GM18519 (cell line): ENCODE data around the gene OTOS.

Source experiments
- ATAC-seq: cut with Tn5 transposase; IDR thresholded peaks from one replicate; pipeline ENCODE4 v1.9.1; 2021; ENCODE audit warnings: mild to moderate bottlenecking, moderate library complexity; ENCODE audit not compliant: unreplicated experiment, low FRiP score

Gene OTOS

GRCh38 chr2:240138254-240138984 is 2.0 kb downstream of the OTOS start:
- no peak for ATAC-seq

- ATAC-seq, result no peak
These were observed 2.7 kb downstream of the OTOS start for GRCh38 chr2:240137596-240138253.

- no peak for ATAC-seq
These were observed 3.7 kb downstream of the OTOS start for GRCh38 chr2:240136671-240137292.

- peak; percentile 73 for ATAC-seq
These were observed 4.3 kb downstream of the OTOS start, which contains the start of gene COPS9 for GRCh38 chr2:240136013-240136670. Gene COPS9 (minus strand): TSS chr2:240136305. CDS start chr2:240136284, 21 bp downstream.

- no peak for ATAC-seq
These were observed 4.8 kb downstream of the OTOS start for GRCh38 chr2:240135706-240136012.

- no peak for ATAC-seq
These were observed 5.4 kb downstream of the OTOS start for GRCh38 chr2:240134956-240135520.

- ATAC-seq, result no peak
These were observed 6.0 kb downstream of the OTOS start for GRCh38 chr2:240134466-240134865.

- no peak for ATAC-seq
These were observed 7.1 kb downstream of the OTOS start for GRCh38 chr2:240133401-240133800.

- ATAC-seq, result no peak
These were observed 7.8 kb downstream of the OTOS start for GRCh38 chr2:240132651-240132980.

- ATAC-seq, result no peak
These were observed 8.4 kb downstream of the OTOS start for GRCh38 chr2:240131941-240132650.

- ATAC-seq, result no peak
These were observed 9.2 kb downstream of the OTOS start for GRCh38 chr2:240131296-240131695.

GRCh38 chr2:240130393-240131195 is 9.9 kb downstream of the OTOS start:
- no peak for ATAC-seq

- no peak for ATAC-seq
These were observed 10.6 kb downstream of the OTOS start for GRCh38 chr2:240129731-240130392.

- ATAC-seq, result no peak
These were observed 11.1 kb downstream of the OTOS start for GRCh38 chr2:240129311-240129710.

- no peak for ATAC-seq
These were observed 11.8 kb downstream of the OTOS start for GRCh38 chr2:240128608-240129145.

- ATAC-seq, result no peak
These were observed 12.4 kb downstream of the OTOS start for GRCh38 chr2:240127911-240128607.

GRCh38 chr2:240127191-240127750 is 13.2 kb downstream of the OTOS start:
- ATAC-seq, result no peak

GRCh38 chr2:240126731-240127130 is 13.7 kb downstream of the OTOS start:
- no peak for ATAC-seq
